ENCODE data around the gene SEPTIN5. TPM values are rescaled to one million over a fixed set of nuclear protein-coding genes. Genes with fewer than 3 reads are reported as not detected.
"Not testable (repeated sequence)": the region's sequence is repeated elsewhere in the genome, so short reads cannot be mapped to it uniquely, and the experiment has no call there.

The SEPTIN5 gene
- total and polyA plus RNA-seq, 5 donors from 2014 or later, result 5.2 TPM; not detected in 4

GRCh38 chr22:19723232-19723982, 9.1 kb downstream of the SEPTIN5 start, which contains the start of gene GP1BB:
Gene GP1BB (plus strand): TSS chr22:19723539. CDS start chr22:19723570, 31 bp downstream.
- Histone ChIP-seq H3K27me3 (ENCODE audit: control insufficient read depth, insufficient read depth, low read length) (peaks cover 5% of the 10 kb centered on the region), H3K4me1 (ENCODE audit: control insufficient read depth, insufficient read depth, low read length, poor library complexity, severe bottlenecking) (peaks cover 24% of the 10 kb centered on the region), H3K36me3 (ENCODE audit: control insufficient read depth, insufficient read depth, low read length) (no peaks in the 10 kb centered on the region), H3K27ac (ENCODE audit: insufficient read depth, low read length, poor library complexity, severe bottlenecking) (no peak within 1 kb of the TSS), H3K4me3 (ENCODE audit: low read depth, low read length) (no peak within 1 kb of the TSS), H3K9me3 (ENCODE audit: control insufficient read depth in 2 of 2, low read length in 2 of 2) (no peaks in the 10 kb centered on the region)
- Mint-ChIP-seq H3K4me3 (peak within 1 kb of the TSS in 3 of 4 donors; percentile 38 to 76 (median 61)), H3K27ac (peak within 1 kb of the TSS in 1 of 3 donors; percentile 38), H3K27me3 (peaks cover 46% of the 10 kb centered on the region), H3K9me3 (no peaks in the 10 kb centered on the region), H3K36me3 (no peaks in the 10 kb centered on the region), H3K4me1 (peaks cover 0 to 28% (median under 1%) of the 10 kb centered on the region in 4 donors)
- ATAC-seq (ENCODE audit: low read depth in 2 of 2) (peak; percentile 45 to 48), DNase-seq (peak in 1 of 3 donors; percentile 43)

DNA sequence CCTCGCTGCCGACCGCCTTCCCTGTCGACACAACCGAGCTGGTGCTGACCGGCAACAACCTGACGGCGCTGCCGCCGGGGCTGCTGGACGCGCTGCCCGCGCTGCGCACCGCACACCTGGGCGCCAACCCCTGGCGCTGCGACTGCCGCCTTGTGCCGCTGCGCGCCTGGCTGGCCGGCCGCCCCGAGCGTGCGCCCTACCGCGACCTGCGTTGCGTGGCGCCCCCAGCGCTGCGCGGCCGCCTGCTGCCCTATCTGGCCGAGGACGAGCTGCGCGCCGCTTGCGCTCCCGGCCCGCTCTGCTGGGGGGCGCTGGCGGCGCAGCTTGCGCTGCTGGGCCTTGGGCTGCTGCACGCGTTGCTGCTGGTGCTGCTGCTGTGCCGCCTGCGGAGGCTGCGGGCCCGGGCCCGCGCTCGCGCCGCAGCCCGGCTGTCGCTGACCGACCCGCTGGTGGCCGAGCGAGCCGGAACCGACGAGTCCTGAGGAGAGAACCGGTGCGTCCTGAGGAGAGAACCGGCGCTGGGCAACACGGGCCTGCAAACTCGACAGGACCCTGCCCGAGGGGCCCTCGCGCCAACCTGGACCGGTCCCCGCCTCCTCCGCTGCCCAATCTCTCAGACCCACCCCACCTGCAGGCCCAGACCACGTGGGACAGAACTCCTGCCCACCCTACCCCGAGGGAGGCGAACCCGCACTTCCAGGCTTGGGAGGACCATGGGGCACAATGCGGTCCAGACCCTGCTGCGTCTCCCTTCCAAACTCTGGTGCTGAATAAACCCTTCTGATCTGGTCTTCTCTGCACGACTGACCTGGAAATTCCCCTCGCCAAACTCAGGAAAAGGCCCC, 9.9 kb downstream of the SEPTIN5 start:
- H3K27ac Mint-ChIP-seq, result peak overlapping the region in 1 of 3 donors; percentile 71
- Histone ChIP-seq H3K4me3 (ENCODE audit: low read depth, low read length) (no peak overlapping the region), H3K4me1 (ENCODE audit: control insufficient read depth, insufficient read depth, low read length, poor library complexity, severe bottlenecking) (peaks cover 16% of the 10 kb centered on the region), H3K36me3 (ENCODE audit: control insufficient read depth, insufficient read depth, low read length) (no peaks in the 10 kb centered on the region), H3K9me3 (ENCODE audit: control insufficient read depth in 2 of 2, low read length in 2 of 2) (no peaks in the 10 kb centered on the region), H3K27me3 (ENCODE audit: control insufficient read depth, insufficient read depth, low read length) (peaks cover 5% of the 10 kb centered on the region), H3K27ac (ENCODE audit: insufficient read depth, low read length, poor library complexity, severe bottlenecking) (no peak overlapping the region)
- H3K27me3 Mint-ChIP-seq, result peaks cover 45% of the 10 kb centered on the region
- H3K4me3 Mint-ChIP-seq, result peak overlapping the region in 2 of 4 donors; percentile 22 to 71
- no peaks in the 10 kb centered on the region for H3K9me3 Mint-ChIP-seq
- H3K4me1 Mint-ChIP-seq, result peaks cover 0 to 27% (median under 1%) of the 10 kb centered on the region in 4 donors
- DNase-seq (peak in 1 of 3 donors; percentile 36), ATAC-seq (ENCODE audit: low read depth in 2 of 2) (peak in 1 of 2 donors; percentile 22)
- no peaks in the 10 kb centered on the region for H3K36me3 Mint-ChIP-seq

GRCh38 chr22:19724927-19725661, 10.8 kb downstream of the SEPTIN5 start:
- ATAC-seq (ENCODE audit: low read depth in 2 of 2), result no peak
- H3K4me3 ChIP-seq (ENCODE audit: low read depth, low read length), result no peak overlapping the region
- no peak overlapping the region for H3K27ac ChIP-seq (ENCODE audit: insufficient read depth, low read length, poor library complexity, severe bottlenecking)
- Mint-ChIP-seq H3K27ac (peak overlapping the region in 1 of 3 donors; percentile 71), H3K27me3 (peaks cover 41% of the 10 kb centered on the region), H3K9me3 (no peaks in the 10 kb centered on the region), H3K4me1 (peaks cover 0 to 19% (median under 1%) of the 10 kb centered on the region in 4 donors), H3K36me3 (no peaks in the 10 kb centered on the region), H3K4me3 (peak overlapping the region in 2 of 4 donors; percentile 48 to 71)
- no peak for DNase-seq
- no peaks in the 10 kb centered on the region for H3K36me3 ChIP-seq (ENCODE audit: control insufficient read depth, insufficient read depth, low read length)
- peaks cover 16% of the 10 kb centered on the region for H3K4me1 ChIP-seq (ENCODE audit: control insufficient read depth, insufficient read depth, low read length, poor library complexity, severe bottlenecking)
- H3K27me3 ChIP-seq (ENCODE audit: control insufficient read depth, insufficient read depth, low read length), result peaks cover 5% of the 10 kb centered on the region
- H3K9me3 ChIP-seq (ENCODE audit: control insufficient read depth in 2 of 2, low read length in 2 of 2), result no peaks in the 10 kb centered on the region

DNA sequence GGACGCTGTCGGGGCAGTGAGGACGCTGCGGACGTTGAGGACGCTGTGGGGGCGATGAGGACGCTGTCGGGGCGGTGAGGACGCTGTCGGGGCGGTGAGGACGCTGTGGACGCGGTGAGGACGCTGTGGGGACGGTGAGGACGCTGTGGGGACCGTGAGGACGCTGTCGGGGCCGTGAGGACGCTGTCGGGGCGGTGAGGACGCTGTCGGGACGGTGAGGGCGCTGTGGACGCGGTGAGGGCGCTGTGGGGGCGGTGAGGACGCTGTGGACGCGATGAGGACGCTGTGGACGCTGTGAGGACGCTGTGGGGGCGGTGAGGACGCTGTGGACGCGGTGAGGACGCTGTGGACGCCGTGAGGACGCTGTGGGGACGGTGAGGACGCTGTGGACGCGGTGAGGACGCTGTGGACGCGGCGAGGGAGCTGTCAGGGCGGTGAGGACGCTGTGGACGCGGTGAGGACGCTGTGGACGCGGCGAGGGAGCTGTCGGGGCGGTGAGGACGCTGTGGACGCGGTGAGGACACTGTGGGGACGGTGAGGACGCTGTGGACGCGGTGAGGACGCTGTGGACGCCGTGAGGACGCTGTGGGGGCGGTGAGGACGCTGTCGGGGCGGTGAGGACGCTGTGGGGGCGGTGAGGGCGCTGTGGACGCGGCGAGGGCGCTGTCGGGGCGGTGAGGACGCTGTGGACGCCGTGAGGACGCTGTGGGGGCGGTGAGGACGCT, 11.9 kb downstream of the SEPTIN5 start:
- not testable (repeated sequence) for H3K4me3 Mint-ChIP-seq; H3K36me3 Mint-ChIP-seq; H3K9me3 Mint-ChIP-seq; H3K27ac Mint-ChIP-seq; H3K27ac ChIP-seq (ENCODE audit: insufficient read depth, low read length, poor library complexity, severe bottlenecking); DNase-seq; ATAC-seq (ENCODE audit: low read depth in 2 of 2); H3K36me3 ChIP-seq (ENCODE audit: control insufficient read depth, insufficient read depth, low read length); H3K27me3 ChIP-seq (ENCODE audit: control insufficient read depth, insufficient read depth, low read length); H3K9me3 ChIP-seq (ENCODE audit: control insufficient read depth in 2 of 2, low read length in 2 of 2); H3K4me3 ChIP-seq (ENCODE audit: low read depth, low read length)
- H3K4me1 ChIP-seq (ENCODE audit: control insufficient read depth, insufficient read depth, low read length, poor library complexity, severe bottlenecking), result peaks cover 26% of the 10 kb centered on the region
- Mint-ChIP-seq H3K4me1 (peaks cover 0 to 17% (median 4%) of the 10 kb centered on the region in 4 donors), H3K27me3 (peaks cover 29% of the 10 kb centered on the region)

DNA sequence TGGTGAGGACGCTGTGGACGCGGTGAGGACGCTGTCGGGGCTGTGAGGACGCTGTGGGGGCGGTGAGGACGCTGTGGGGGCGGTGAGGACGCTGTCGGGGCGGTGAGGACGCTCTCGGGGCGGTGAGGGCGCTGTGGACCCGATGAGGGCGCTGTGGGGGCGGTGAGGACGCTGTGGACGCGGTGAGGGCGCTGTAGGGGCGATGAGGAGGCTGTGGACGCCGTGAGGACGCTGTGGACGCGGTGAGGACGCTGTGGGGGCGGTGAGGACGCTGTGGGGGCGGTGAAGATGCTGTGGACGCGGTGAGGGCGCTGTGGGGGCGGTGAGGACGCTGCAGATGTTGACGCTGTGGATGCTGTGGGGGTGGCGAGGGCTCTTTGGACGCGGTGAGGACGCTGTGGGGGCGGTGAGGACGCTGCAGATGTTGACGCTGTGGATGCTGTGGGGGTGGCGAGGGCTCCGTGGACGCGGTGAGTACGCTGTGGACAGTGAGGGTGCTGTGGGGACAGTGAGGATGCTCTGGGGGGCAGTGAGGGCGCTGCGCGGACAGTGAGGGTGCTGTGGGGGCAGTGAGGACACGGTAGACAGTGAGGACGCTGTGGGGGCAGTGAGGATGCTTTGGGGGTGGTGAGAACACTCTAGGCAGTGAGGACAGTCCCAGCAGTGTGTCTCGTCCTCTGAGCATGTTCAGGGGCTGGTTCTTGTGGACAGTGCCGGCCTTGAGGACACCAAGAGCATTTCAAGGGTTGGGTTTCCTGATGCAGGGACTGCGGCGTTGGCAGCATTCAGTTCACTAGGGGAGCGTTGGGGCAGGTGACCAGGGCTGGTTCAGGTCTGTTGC, 13.2 kb downstream of the SEPTIN5 start:
- peak overlapping the region in 1 of 4 donors; percentile 21 for H3K4me3 Mint-ChIP-seq
- H3K4me1 Mint-ChIP-seq, result peaks cover 0 to 17% (median 4%) of the 10 kb centered on the region in 4 donors
- Histone ChIP-seq H3K4me3 (ENCODE audit: low read depth, low read length) (no peak overlapping the region), H3K4me1 (ENCODE audit: control insufficient read depth, insufficient read depth, low read length, poor library complexity, severe bottlenecking) (peaks cover 27% of the 10 kb centered on the region), H3K27me3 (ENCODE audit: control insufficient read depth, insufficient read depth, low read length) (peaks cover 5% of the 10 kb centered on the region), H3K9me3 (ENCODE audit: control insufficient read depth in 2 of 2, low read length in 2 of 2) (no peaks in the 10 kb centered on the region), H3K36me3 (ENCODE audit: control insufficient read depth, insufficient read depth, low read length) (no peaks in the 10 kb centered on the region), H3K27ac (ENCODE audit: insufficient read depth, low read length, poor library complexity, severe bottlenecking) (no peak overlapping the region)
- H3K27ac Mint-ChIP-seq, result no peak overlapping the region
- no peaks in the 10 kb centered on the region for H3K9me3 Mint-ChIP-seq
- DNase-seq (no peak), ATAC-seq (ENCODE audit: low read depth in 2 of 2) (no peak)
- H3K27me3 Mint-ChIP-seq, result peaks cover 23% of the 10 kb centered on the region
- no peaks in the 10 kb centered on the region for H3K36me3 Mint-ChIP-seq

DNA sequence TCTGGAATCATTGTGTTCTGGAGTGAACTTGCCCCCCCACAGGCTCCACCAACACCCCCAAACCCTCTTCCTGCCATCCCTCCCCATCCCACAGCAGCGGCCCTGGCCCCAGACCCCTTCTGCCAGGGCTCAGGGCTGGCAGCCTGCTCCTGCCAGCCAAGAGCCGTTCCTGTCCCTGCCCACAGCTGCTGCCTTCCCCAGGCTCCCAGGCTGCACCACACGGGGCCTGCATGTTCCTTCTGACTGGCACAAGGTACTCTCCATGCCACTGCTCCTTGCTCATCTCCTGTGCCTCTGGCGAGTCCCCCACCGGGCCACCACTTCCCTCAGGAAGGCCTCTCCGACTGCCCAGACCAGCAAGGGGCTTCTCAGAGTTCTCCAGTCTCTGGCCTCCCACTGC, 14.0 kb downstream of the SEPTIN5 start:
- Histone ChIP-seq H3K4me3 (ENCODE audit: low read depth, low read length) (no peak overlapping the region), H3K9me3 (ENCODE audit: control insufficient read depth in 2 of 2, low read length in 2 of 2) (no peaks in the 10 kb centered on the region), H3K27ac (ENCODE audit: insufficient read depth, low read length, poor library complexity, severe bottlenecking) (no peak overlapping the region), H3K4me1 (ENCODE audit: control insufficient read depth, insufficient read depth, low read length, poor library complexity, severe bottlenecking) (peaks cover 23% of the 10 kb centered on the region), H3K27me3 (ENCODE audit: control insufficient read depth, insufficient read depth, low read length) (peaks cover 5% of the 10 kb centered on the region), H3K36me3 (ENCODE audit: control insufficient read depth, insufficient read depth, low read length) (no peaks in the 10 kb centered on the region)
- H3K27ac Mint-ChIP-seq, result no peak overlapping the region
- ATAC-seq (ENCODE audit: low read depth in 2 of 2) (no peak), DNase-seq (no peak)
- H3K27me3 Mint-ChIP-seq, result peaks cover 15% of the 10 kb centered on the region
- peaks cover 0 to 15% (median 3%) of the 10 kb centered on the region in 4 donors for H3K4me1 Mint-ChIP-seq
- H3K36me3 Mint-ChIP-seq, result no peaks in the 10 kb centered on the region
- H3K9me3 Mint-ChIP-seq, result no peaks in the 10 kb centered on the region
- H3K4me3 Mint-ChIP-seq, result no peak overlapping the region
